Heart left ventricle (tissue), 16 donors: ENCODE results near the gene RNF215. TPM values are rescaled to one million over a fixed set of nuclear protein-coding genes. Genes with fewer than 3 reads are reported as not detected.

Experiments used
- ATAC-seq, 4 donors: fragments of 200-7000 bp; cut with Tn5 transposase; one replicate each; pipeline ENCODE4 v1.9.1; 2020 to 2022; ENCODE audit warnings: moderate library complexity in 4 of 4, mild to moderate bottlenecking in 3 of 4, moderate number of reproducible peaks in 1 of 4
- DNase-seq, 5 donors: peaks; one replicate each; pipeline ENCODE4 v3.0.0-alpha.2; 2020
- H3K27ac ChIP-seq, 12 donors: fragments of 200-600 bp; sonication (generic) in 4 of 12; one replicate each; pipeline versions ENCODE4 v1.5.0 to v1.8.0; 2016 to 2022; ENCODE audit warnings: mild to moderate bottlenecking in 2 of 12
- H3K27me3 ChIP-seq, 9 donors: fragments of 200-600 bp; sonication (generic) in 2 of 9; one replicate each; pipeline versions ENCODE4 v1.5.1 to v1.8.0; 2016 to 2022; ENCODE audit warnings: mild to moderate bottlenecking in 3 of 9
- H3K36me3 ChIP-seq, 9 donors: fragments of 200-600 bp; sonication (generic) in 2 of 9; one replicate each; pipeline versions ENCODE4 v1.5.0 to v1.8.0; 2018 to 2022; ENCODE audit warnings: mild to moderate bottlenecking in 2 of 9
- H3K4me1 ChIP-seq, 12 donors: fragments of 200-600 bp; sonication (generic) in 4 of 12; one replicate each; pipeline versions ENCODE4 v1.5.0 to v1.8.0; 2016 to 2022; ENCODE audit warnings: mild to moderate bottlenecking in 3 of 12
- H3K4me3 ChIP-seq, 12 donors: fragments of 200-600 bp; sonication (generic) in 4 of 12; one replicate each; pipeline versions ENCODE4 v1.5.0 to v1.8.0; 2017 to 2022; ENCODE audit warnings: mild to moderate bottlenecking in 9 of 12, moderate library complexity in 4 of 12
- H3K9me3 ChIP-seq, 12 donors: fragments of 200-600 bp; sonication (generic) in 4 of 12; one replicate each; pipeline versions ENCODE4 v1.5.0 to v1.8.0; 2016 to 2022; ENCODE audit warnings: mild to moderate bottlenecking in 1 of 12
- POLR2A ChIP-seq, 2 donors: fragments of 450-650 bp; IDR thresholded peaks; one replicate each; pipeline ENCODE4 v1.6.1; 2017; ENCODE audit warnings: antibody characterized with exemption in 2 of 2, mild to moderate bottlenecking in 2 of 2, moderate library complexity in 2 of 2
- WGBS, 4 donors: extraction: QIAGEN DNeasy Blood & Tissue Kit in 2 of 4; methylation state at CpG; one replicate each; pipeline versions ENCODE4 v1.1.5 to v1.1.7; 2013 to 2018; 5-methylcytosine and 5-hydroxymethylcytosine counted together
- intact Hi-C, 10 donors: fragments of 100-400 bp; cut with DNase I; formaldehyde crosslinking; loops; one replicate each; pipeline versions ENCODE4 v1.11.1 to v1.14.2; 2022
- polyA plus RNA-seq, 2 donors: library from polyadenylated mRNA; stranded (reverse); fragments of 200-250 nt; gene quantifications; one replicate each; pipeline ENCODE4 v1.2.3, GENCODE V29; 2013
- total RNA-seq, 9 donors: library from RNA; depleted of rRNA in 2 of 9; stranded (reverse); fragments of >200 nt in 2 of 9; fragmentation: NEBNext Ultra II Directional in 3 of 9; extraction: Animal tissue kit (Norgen Biotek cat#: 25700) in 3 of 9; gene quantifications; one replicate each; pipeline versions ENCODE4 v1.1.0 to v1.2.4, GENCODE V29; 2016 to 2023
- TF ChIP-seq, protein P1 (sequence below), 12 donors: fragments of 200-600 bp; sonication (generic) in 4 of 12; IDR thresholded peaks; one replicate each; pipeline versions ENCODE4 v1.5.0 to v1.8.0; 2018 to 2022; ENCODE audit warnings: antibody characterized with exemption in 12 of 12, mild to moderate bottlenecking in 5 of 12
- donor health status: ischemic (EF 13 %, LVEDD 7.1; RV severe dilation, severe dysfunction).
- donor health status: healthy with polysubstance abuse.
- donor health status: DM: no; HTN: yes; CAD: no.
- donor health status: DM: no; HTN: no; CAD: no.
- donor health status: ischemic (EF 25% LVEDD 6.9; RV normal size, moderate dysfunction).
- donor health status: ischemic (EF 25% LVEDD 5.7; RV mildly dilated, moderate dysfunction).
- donor health status: healthy.
- donor health status: DM: yes; HTN: yes; CAD: no.
- donor health status: ischemic (EF 35%, LVEDD 5.7; RV mildly dilated, moderate dysfunction).
- donor health status: nonischemic (EF 11% LVEDD 7.7; RV severe dilation, severe dysfunction).
- donor health status: DM: yes; HTN: yes; CAD: no.
- donor health status: PGD.
- donor health status: ischemic (EF 29% LVEDD 5.4; RV normal size, mild dysfunction).
- donor health status: nonischemic (EF 23%, LVEDD 6.1; RV moderate dilation, normal function).

Gene RNF215
- total and polyA plus RNA-seq, 11 donors: 3.3 to 12.2 (median 6.7) TPM

DNA sequence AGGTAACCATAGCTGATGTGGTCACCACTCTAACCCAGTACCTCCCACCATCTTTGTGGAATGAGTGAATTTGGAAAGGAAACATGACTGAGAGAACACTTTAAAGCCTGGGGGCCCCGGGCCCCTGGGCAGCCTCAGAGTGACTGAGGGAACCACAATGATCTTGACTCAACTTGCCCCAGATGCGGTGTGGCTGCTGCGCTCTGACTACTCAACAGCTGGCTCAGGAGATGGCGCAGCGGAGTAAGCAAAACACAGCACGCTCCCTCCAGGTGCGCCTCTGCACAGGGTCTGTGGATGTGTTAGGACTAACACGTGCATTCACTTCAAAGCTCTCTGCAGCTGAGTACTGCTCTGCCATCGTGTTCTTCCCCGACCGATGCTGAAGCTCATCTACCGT is 5.9 kb downstream of the RNF215 start:
- DNase-seq (no peak), ATAC-seq (no peak)
- WGBS, 4 donors: 80 to 100% (median 84%) methylated on average over 6 to 12 of the region's 12 CpGs
- H3K36me3 ChIP-seq: peaks cover 0 to 41% (median 4%) of the 10 kb centered on the region in 9 donors
- H3K27ac ChIP-seq: peak overlapping the region in 1 of 12 donors; percentile 50
- TF ChIP-seq, protein P1, sequence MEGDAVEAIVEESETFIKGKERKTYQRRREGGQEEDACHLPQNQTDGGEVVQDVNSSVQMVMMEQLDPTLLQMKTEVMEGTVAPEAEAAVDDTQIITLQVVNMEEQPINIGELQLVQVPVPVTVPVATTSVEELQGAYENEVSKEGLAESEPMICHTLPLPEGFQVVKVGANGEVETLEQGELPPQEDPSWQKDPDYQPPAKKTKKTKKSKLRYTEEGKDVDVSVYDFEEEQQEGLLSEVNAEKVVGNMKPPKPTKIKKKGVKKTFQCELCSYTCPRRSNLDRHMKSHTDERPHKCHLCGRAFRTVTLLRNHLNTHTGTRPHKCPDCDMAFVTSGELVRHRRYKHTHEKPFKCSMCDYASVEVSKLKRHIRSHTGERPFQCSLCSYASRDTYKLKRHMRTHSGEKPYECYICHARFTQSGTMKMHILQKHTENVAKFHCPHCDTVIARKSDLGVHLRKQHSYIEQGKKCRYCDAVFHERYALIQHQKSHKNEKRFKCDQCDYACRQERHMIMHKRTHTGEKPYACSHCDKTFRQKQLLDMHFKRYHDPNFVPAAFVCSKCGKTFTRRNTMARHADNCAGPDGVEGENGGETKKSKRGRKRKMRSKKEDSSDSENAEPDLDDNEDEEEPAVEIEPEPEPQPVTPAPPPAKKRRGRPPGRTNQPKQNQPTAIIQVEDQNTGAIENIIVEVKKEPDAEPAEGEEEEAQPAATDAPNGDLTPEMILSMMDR (IDR thresholded peaks at IDR 0.05): no peak
- no peaks in the 10 kb centered on the region for H3K9me3 ChIP-seq
- H3K4me1 ChIP-seq: peaks cover 0 to 15% (median 4%) of the 10 kb centered on the region in 12 donors
- H3K27me3 ChIP-seq: no peaks in the 10 kb centered on the region
- H3K4me3 ChIP-seq: no peak overlapping the region
- intact Hi-C loops: no loop called here

DNA sequence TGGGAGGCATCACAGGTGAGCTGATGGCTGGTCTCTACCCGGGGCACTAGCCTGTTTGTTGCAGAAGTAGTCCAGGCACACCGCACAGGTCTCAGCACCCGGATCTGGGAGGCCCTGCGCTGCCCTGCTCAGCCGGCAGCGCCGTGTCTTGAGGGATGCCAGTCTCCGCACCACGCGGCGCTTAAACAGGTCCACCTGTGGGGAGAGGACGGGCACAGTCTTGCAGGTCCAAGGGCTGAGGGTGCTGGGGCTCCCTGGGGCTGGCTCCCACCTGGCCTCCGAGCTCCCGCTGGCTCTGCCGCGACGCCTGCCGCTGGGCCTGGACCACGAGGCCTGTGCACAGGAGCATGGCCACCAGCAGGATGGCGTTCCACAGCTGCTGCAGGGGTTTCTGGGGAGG is 7.2 kb downstream of the RNF215 start:
- ATAC-seq: no peak
- no peak for TF ChIP-seq POLR2A (IDR thresholded peaks at IDR 0.05)
- TF ChIP-seq, protein P1 (IDR thresholded peaks at IDR 0.05): no peak
- Histone ChIP-seq H3K27me3 (no peaks in the 10 kb centered on the region), H3K4me3 (no peak overlapping the region), H3K4me1 (peaks cover 0 to 14% (median 0%) of the 10 kb centered on the region in 12 donors), H3K9me3 (no peaks in the 10 kb centered on the region), H3K36me3 (peaks cover 0 to 41% (median 4%) of the 10 kb centered on the region in 9 donors), H3K27ac (no peak overlapping the region)
- no peak for DNase-seq
- 93 to 98% (median 97%) methylated on average over 13 to 20 of the region's 20 CpGs for WGBS, 4 donors
- intact Hi-C loops: no loop called here

- Histone ChIP-seq H3K27me3 (no peaks in the 10 kb centered on the region), H3K9me3 (no peaks in the 10 kb centered on the region), H3K4me1 (peaks cover 0 to 9% (median 0%) of the 10 kb centered on the region in 12 donors), H3K27ac (peak overlapping the region in 1 of 12 donors; percentile 58), H3K4me3 (no peak overlapping the region), H3K36me3 (peaks cover 0 to 12% (median 0%) of the 10 kb centered on the region in 9 donors)
- DNase-seq: peak in 3 of 5 donors; percentile 41 to 67 (median 67)
- TF ChIP-seq, protein P1 (IDR thresholded peaks at IDR 0.05): no peak
- TF ChIP-seq POLR2A (IDR thresholded peaks at IDR 0.05): no peak
- WGBS, 4 donors: 73 to 85% (median 79%) methylated on average over 11 to 13 of the region's 13 CpGs
- intact Hi-C loops: loop anchor here in 1 of 10 donors (5.0 kb wide), 1 partner anchor 98 kb away; no protein-coding TSS in a partner anchor
- ATAC-seq: peak; percentile 40 to 69 (median 56)
Observed at GRCh38 chr22:30375312-30375849, 11.8 kb downstream of the RNF215 start.

DNA sequence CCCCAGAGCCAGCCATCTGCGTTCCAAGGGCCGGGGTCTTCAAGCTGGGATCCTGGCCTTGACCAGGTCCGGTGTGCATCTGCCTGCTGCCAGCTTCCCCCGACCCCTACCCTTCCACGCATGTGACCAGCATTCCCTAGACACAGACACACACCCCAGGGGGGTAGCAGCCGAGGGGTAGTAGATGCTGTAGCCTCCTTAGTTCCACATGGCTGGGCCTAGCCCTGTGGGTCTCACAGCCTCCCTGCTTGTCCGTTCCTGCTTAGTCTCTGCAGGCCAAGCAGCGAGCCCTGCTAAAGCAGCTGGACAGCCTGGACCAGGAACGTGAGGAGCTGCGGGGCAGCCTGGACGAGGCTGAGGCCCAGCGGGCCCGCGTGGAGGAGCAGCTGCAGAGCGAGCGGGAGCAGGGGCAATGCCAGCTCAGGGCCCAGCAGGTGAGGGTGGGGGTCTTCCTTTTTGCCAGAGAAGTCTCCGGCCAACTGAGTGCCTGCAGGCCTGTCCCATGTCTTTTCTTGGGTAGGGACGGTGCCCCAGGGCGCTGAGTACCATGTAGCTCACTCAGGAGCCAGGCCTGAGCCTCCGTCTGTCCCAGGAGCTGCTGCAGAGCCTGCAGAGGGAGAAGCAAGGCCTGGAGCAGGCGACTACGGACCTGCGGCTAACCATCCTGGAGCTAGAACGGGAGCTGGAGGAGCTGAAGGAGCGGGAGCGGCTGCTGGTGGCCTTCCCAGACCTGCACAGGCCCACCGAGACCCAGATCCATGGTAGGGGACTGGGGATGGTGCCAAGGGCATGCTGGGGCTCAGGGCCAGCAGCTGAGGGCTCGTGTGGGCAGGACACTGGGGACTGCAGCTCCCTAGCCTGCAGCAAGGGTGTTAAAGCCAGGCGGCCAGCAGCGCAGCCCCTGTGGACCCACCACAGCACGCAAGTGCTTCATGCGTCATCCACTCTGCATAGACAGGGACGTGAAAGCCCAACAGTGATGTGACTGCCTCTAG is 13.6 kb downstream of the RNF215 start:
- no peaks in the 10 kb centered on the region for H3K9me3 ChIP-seq
- ATAC-seq (no peak), DNase-seq (no peak)
- no peak overlapping the region for H3K27ac ChIP-seq
- intact Hi-C loops: no loop called here
- 82 to 87% (median 87%) methylated on average over 23 to 33 of the region's 33 CpGs for WGBS, 4 donors
- H3K27me3 ChIP-seq: no peaks in the 10 kb centered on the region
- H3K36me3 ChIP-seq: peaks cover 0 to 4% (median 0%) of the 10 kb centered on the region in 9 donors
- TF ChIP-seq, protein P1 (IDR thresholded peaks at IDR 0.05): no peak
- TF ChIP-seq POLR2A (IDR thresholded peaks at IDR 0.05): no peak
- peaks cover 0 to 9% (median 0%) of the 10 kb centered on the region in 12 donors for H3K4me1 ChIP-seq
- H3K4me3 ChIP-seq: no peak overlapping the region
